NCI-H128 (cell line): ENCODE results near the gene ARRDC1.
"Not testable (repeated sequence)": the region's sequence is repeated elsewhere in the genome, so short reads cannot be mapped to it uniquely, and the experiment has no call there.

Experiments used
- DNase-seq: peaks from one replicate; lab custom pipeline; 2025; ENCODE audit not compliant: unreplicated experiment; lab: John Stamatoyannopoulos, UW

Gene ARRDC1, protein sequence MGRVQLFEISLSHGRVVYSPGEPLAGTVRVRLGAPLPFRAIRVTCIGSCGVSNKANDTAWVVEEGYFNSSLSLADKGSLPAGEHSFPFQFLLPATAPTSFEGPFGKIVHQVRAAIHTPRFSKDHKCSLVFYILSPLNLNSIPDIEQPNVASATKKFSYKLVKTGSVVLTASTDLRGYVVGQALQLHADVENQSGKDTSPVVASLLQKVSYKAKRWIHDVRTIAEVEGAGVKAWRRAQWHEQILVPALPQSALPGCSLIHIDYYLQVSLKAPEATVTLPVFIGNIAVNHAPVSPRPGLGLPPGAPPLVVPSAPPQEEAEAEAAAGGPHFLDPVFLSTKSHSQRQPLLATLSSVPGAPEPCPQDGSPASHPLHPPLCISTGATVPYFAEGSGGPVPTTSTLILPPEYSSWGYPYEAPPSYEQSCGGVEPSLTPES

DNA sequence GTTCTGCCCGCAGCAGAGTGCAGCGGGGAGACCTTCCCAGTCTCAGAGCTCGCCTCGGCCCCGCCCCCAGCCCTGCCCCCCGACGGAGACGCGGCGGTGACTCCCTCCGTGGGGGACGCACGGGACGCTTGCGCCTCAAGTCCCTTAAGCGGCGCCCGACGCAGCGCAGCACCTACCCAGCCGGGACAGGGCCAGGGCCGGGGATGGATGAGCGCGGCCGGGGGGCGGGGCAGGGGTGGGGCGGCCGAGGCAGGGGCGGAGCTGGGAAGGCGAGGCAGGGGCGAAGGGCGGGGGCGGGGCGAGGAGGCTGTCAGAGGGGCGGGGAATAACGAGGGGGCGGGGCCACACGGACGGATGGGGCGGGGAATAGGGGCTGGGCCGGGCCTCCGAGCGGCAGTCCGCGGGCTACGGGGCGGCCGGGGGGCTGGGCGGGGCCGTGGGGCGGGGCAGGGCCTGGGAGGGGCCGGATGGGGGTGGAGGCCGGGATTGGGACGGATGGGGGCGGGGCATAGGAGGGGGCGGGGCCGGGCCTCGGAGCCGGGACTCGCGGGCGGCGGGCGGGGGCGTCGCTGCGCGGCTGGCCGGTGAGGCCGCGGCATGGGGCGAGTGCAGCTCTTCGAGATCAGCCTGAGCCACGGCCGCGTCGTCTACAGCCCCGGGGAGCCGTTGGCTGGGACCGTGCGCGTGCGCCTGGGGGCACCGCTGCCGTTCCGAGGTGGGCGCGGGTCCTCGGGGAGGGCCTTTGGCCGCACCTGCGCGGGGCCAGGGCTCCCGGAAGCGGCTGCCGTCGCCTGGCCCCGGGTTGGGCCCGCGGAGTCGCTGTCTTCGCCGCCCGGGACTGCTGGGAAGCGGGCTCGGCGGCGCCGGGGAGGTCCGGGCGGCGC is at the start of gene ARRDC1:
TSS of gene ARRDC1 (plus strand) at position 566 of the 884 bp plus-strand sequence. CDS start at position 598, 32 bp downstream.
- DNase-seq = peak; percentile 48

DNA sequence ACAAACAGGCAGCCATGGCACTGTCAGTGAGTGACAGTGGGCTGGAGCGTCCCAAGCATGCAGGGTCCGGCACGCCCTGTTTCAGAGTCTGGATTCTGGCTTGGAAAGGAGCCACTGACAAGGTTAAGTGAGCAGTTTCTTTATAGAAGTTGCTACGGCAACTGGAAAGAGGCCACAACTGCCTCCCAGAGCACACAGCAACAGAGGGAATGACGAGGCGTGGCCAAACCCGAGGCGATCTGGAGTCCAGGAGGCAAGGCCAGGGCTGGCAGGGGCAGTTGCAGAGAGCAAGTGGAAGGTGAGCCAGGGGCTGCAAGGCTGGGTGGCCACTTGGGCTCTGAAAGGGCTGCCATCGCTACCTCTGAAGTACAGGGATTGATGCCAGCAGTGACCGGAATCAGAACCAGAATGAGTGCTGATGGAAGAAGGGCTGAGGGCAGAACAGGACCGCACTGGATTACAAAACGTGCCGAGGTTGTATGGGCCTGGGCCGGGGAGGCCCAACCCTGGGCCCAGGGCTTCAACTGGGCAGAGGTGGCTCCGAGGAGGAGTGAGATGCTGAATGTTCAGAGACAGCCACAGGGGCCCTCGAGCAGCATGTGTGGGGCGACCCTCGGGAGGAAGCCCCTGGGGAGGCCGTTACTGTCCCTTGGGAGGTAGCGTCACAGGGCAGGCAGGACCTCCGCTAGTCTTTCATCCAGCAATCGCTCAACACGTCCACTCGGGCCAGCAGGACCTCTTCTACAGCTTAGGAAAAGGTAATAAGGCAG is 49.2 kb upstream of the ARRDC1 start:
- DNase-seq = no peak

DNA sequence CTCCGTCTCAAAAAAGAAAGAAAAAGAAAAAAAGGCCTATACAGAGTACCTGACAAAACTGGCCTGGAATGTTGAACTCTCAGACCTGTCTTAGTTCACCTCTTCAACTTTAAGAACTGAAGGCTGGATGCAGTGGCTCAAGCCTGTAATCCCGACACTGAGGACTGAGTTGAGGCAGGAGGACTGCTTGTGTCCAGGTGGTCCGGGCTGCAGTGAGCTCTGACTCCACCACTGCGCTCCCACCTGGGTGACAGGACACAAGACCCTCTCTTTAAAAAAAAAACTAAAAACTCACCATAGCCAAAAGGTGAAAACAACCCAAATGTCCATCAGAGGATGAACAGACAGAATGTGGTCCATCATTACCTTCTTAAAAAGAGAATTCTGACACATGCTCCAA is 47.4 kb upstream of the ARRDC1 start:
- no peak for DNase-seq

DNA sequence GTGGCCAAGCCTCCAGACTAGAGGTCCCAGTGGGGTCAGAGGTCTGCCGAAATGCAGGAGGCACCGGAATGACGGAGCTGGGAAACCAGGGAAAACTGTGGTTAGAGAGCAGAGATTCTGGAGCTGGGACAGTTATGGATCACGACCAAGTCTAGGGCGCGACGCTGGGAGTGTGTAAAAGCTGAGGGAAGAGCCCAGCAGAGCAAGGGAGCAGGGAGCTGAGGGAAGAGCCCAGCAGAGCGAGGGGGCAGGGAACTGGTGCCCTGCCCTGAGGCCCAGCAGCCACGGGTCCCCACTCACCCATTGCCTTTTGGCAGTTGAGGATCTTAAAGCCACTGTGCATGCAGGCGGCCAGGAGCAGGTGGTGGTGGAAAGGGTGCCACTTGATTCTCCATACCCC is 41.4 kb upstream of the ARRDC1 start:
- DNase-seq = no peak

DNA sequence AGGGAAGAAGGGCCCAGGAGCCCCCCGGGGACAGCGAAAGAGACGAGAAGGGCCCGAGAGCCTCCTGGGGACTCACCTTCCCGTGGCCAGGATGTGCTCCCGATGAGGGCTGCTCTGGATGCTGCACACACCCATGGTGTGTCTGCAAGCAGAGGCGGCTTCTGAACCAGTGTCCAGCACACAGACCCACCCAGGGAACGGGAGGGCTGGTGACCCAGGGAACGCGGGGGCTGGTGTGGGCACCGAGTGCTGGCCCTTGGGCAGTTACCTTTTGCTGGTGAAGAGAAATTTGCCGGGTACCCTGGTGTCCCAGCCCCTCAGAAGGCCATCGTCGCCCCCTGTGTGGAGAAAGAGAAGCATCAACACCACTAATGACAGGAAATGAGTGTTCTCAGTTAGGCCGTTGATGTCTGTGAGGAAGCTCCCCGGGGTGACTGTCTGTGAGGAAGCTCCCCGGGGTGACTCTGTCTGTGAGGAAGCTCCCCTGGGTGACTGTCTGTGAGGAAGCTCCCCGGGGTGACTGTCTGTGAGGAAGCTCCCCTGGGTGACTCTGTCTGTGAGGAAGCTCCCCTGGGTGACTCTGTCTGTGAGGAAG is 40.6 kb upstream of the ARRDC1 start:
- no peak for DNase-seq

DNA sequence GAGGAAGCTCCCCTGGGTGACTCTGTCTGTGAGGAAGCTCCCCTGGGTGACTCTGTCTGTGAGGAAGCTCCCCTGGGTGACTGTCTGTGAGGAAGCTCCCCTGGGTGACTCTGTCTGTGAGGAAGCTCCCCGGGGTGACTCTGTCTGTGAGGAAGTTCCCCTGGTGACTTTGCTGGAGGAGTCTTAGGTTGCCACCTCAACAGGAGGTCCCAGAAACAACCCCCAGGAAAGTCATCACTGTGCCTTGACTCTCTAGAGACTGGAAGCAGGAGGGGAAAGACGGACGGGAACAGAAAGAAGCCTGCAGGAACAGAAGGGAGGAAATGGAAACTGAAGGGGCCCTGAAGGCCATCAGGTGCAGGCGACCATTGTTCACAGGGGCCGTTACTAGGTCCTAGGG is 37.0 kb upstream of the ARRDC1 start:
- not testable (repeated sequence) for DNase-seq

DNA sequence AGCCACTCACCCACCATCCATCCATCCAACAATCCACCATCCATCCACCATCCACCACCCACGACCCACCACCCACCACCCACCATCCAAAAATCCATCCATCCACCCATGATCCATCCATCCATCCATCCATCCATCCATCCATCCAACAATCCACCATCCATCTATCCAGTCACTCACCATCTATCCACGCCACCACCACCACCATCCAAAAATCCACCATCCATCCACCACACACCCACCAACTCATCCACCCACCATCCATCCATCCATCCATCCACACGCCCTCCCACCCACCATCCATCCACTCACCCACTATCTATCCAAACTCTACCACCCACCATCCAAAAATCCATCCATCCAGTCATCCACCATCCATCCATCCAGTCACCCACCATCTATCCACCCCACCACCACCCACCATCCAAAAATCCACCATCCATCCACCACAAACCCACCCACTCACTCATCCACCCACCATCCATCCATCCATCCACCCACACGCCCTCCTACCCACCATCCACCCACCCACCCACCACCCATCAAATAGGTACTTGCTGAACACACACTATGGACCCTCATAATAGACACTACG is 35.8 kb upstream of the ARRDC1 start:
- DNase-seq = no peak

DNA sequence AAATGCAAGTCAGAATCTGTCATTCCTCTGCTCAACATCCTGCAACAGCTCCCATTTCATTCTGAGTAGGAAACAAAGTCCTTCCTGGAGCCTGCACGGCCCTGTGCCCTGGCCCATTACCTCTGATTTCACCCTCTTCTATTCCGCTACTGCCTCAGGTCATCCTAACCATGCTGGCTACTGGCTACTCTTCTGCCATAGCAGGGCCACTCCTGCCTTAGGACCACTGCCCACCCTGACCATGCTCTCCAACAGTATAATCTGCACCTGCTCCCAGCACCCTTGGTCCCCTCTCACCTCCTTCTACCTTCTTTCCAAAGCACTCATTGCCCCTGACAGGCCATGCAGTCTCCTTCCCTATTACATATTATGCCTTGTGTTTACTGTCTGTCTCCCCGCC is 34.9 kb upstream of the ARRDC1 start:
- no peak for DNase-seq

DNA sequence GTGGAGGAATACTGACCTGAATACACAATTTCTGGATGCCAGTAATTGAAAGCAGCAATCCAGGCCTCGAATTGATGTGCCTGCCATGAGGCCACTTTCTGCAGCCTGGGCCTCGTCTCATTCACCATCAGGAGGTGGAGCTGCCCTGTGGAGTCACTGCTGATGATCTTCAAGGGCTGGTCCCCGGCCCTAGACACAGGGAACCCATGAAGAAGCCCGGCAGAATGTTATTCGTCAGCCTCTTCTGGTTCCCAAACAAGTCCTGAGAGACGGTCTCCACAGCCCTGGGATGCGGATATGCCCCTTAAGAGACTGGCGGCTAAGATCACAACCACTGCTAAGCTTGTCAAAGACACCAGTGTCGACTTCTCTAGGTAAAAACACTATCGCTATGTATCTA is 31.3 kb upstream of the ARRDC1 start:
- DNase-seq = no peak

DNA sequence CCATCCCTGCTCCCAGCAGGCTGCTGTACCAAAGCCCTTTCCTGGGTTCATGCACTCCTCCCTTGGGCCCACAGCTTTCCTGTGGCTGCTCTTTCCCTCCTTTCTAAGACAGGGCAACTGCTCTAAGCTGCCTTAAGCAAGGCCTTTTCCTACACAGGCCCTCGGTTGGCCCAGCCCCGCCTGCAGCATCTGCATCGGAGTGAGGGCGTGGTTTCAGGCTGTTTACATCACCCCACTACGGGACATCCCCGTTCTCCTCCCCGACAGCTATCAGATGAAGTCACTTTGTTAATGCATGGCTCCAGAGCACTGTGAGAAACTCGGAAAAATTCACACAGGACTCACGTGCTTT is 30.1 kb upstream of the ARRDC1 start:
- no peak for DNase-seq

DNA sequence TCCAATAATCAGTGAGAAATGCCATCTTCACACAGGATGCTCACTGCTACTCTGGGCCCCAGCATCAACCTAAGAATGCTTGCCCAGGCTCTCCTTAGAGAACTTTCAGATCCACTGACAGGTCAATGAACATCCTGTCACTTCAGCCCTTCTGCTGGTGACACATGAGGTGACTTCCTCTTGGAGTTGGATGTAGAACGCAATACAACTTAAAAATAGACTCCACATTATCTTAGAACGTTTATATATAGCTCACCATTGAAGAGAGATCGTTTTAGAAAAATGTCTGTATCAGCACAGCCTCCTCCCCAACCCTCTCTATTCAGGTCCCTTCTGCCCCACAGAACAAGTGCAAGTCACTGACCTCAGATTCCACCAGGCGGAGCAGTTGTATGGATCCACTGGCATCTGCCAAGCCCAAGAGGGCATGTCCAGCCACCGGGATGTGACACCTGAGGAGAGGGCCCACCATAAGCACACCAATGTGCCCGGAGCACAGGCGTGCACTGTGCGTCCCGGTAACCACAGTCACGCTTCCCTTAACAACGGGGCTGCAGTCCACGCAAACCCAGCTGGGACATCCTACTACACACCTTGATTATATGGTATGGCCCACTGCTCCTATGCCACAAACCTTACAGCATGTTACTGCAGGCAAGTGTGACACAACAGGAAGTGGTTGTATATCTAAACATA is 29.6 kb upstream of the ARRDC1 start:
- DNase-seq = no peak

DNA sequence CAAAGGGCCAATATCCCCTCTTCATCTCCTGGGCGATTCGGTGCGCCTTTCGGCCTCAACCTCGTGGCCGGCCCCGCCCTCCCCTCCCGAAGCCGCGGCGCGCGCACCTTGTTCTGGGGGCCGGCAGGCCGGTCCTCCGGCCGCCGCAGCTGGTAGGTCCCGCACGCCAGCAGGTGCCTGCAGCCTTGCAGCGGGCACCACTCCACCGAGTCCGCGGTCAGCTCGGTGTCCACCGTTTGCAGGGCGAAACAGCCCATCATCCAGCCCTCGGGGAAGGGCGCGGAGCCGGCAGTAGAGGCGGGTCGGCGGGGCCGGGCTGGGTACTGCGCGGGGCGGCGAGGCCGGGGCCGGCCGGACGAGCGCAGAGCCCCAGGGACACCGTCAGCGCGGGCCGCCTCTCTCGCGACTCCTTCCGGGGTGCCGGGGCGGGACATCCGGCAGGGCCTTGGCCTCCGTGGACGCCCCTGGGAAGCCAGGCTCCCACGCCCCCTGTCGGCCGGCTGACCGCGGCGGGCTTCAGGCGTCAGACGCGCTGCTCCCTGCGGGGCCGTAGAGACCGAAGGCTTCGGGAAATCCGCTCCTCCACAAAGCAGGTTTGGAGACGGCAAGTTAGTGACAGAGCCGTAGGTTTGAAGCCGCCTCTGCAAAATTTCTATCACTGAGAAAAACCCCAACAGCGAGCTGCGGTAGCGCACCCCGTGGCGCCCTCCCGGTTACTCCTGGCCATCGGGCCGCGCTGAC is 26.8 kb upstream of the ARRDC1 start, which contains the start of gene DPH7:
TSS of gene DPH7 (minus strand) at position 408 of the 741 bp plus-strand sequence. CDS start at position 260, 148 bp downstream.
- peak; percentile 76 for DNase-seq

DNA sequence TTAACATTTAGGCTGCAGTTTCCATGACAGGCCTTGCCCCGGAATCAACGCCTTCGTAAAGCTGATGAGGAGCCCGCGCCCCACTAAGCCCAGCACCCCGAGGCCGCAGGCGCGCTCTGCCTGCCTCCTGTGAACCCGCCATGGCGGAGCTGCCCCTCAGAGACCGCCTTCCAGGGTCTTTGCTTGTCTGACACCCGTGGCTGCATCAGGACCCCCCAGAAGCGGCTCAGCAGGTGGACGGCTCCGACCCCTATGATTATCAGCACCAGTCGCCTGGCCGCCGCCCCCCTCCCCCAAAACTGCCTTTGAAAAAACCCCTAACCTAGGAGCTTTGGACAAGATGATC is 26.3 kb upstream of the ARRDC1 start:
- DNase-seq = no peak

DNA sequence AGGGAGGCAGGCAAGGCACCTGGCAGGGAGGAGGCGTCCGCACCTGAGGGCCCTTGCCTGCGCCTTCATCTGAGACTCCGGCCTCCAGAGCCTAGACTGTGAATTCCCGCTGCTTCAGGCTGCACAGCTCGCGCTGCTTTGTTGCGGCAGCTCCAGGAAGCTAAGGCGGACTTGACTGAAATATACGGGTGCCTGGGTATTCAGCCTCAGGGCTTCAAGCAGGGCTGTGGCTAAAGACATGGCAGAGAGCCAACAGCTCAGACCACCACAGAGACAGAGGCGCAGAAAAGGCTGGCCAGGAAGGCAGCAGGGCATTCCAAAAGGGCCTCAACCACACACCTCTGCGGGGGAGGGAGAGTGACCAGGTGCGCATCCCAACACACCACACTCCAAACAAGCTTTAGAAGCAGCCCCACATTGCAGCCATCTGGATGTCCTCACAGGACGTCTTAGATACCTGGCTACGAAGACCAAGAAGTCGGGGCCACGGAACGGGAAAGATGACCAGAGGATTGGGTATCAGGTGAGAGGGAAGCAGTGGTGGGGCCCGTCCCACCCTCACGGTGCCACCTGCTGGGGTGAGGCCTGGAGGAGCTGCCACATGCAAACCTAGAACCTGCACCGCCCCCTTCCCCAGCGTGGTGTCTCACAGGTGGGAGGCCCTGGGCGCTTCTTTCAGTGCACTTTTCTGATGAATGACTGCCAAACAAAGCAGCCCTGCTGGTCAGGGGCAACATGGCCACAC is 25.1 kb upstream of the ARRDC1 start:
- no peak for DNase-seq

DNA sequence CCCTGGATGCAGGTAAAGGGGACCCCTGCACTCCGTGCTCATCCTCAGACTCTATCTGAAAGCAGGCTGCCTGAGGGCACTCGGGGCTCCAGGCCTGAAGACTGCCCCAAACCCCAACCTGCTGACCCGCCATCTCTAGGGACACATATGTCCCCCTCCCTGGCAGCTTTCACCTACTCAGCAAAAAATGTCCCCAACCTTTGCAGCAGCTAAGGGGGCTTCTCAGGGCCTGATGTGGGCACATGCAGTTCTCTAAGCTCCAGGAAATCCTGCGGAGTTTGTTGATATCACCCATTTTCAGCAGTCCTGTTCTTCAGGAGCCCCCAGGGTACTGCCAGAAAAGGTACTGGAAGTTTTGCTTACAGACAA is 24.5 kb upstream of the ARRDC1 start:
- DNase-seq = no peak

DNA sequence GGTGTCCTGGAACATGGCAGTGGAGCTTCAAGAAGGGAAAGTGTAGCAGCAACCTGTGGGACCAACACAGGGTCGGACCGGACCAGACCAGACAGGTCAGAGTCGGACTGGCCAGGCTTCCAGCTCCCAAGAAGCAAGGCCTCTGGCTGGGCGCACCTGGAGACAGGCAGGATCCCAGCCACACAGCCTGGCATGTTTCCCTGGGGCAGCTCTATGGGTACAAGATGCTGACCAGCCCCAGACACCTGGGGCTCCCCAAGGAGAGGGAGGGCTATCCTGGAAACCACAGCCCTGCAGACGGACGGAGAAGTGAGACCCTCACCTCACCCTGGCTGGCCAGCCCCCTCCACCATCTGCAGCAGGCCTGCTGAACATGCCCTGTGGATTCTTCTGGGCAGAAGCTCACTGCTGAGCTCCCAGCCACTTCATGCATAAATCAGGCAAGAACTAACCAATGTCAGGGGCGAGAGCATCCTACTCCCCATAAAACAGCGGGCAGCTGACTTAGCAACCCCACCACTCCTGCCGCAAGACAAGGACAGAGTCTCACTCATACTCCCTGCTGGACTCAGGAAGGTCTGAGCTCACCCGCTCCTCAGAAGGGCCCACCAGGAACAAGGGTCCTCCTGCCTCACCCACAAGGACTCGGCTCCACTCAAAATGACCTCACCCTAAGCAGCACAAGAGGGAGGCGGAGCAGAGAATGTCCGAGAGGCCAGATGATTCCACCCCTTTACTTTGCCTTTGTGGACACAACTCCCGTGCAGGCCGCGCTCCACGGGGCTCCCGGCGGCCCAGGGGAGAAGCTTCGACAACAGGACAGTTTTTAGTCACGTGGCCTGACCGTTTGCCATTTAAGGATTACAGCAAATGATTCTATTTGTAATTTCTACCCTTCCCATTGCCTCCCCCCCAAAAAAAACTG is 23.9 kb upstream of the ARRDC1 start:
- no peak for DNase-seq

DNA sequence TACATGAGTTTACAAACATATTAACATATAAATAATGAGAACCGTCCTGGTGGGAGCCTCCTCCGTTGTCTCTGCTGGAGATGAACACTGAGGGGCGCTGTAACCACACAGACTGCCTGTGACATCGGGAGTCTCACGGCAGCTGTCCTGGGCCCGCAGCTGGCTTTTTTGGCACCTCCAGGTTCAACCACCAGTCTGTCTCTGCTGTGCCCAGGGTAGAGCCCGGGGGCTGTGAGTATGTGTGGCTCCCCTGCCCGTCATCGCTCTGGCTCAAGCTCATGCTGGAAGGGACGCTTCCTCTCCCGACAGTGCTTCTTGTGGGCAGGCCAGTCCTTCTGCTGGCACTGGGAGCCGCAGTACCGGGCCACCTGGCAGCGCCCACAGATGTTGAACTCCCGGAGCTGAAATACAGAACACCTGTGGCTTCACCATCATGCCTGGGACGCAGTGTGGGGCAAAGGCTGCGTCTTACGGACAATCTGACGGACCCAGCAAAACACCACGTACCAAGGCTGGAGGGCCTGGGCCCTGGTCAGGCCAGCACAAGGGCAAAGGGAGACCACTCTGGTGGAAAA is 23.1 kb upstream of the ARRDC1 start:
- DNase-seq = no peak
